Sigmoid colon (tissue), 4 donors: ENCODE data around the gene ZNF687.

Experiments used
- EP300 ChIP-seq, 4 donors: sonication (generic); formaldehyde crosslinking; IDR thresholded peaks; one replicate each; pipeline ENCODE4 v1.6.1; 2017; ENCODE audit warnings: antibody characterized with exemption in 4 of 4
- POLR2A ChIP-seq, 2 donors: fragments of 450-650 bp; IDR thresholded peaks; one replicate each; pipeline ENCODE4 v1.6.1; 2016; ENCODE audit warnings: antibody characterized with exemption in 2 of 2, mild to moderate bottlenecking in 2 of 2, moderate library complexity in 2 of 2
- POLR2AphosphoS5 ChIP-seq, 4 donors: sonication (generic); formaldehyde crosslinking; IDR thresholded peaks; one replicate each; pipeline ENCODE4 v1.6.1; 2017; ENCODE audit warnings: antibody characterized with exemption in 4 of 4
- TF ChIP-seq, protein P1 (sequence below), 4 experiments: fragments of 450-650 bp in 3 of 4; fragments of 200-600 bp in 1 of 4; IDR thresholded peaks; one replicate each; pipeline ENCODE4 v1.5.1; 2016 to 2019; ENCODE audit warnings: antibody characterized with exemption in 4 of 4, mild to moderate bottlenecking in 3 of 4, moderate library complexity in 2 of 4

- TF ChIP-seq POLR2A (IDR thresholded peaks at IDR 0.05) (no peak), EP300 (IDR thresholded peaks at IDR 0.05) (no peak), POLR2AphosphoS5 (IDR thresholded peaks at IDR 0.05) (no peak)
- TF ChIP-seq, protein P1, sequence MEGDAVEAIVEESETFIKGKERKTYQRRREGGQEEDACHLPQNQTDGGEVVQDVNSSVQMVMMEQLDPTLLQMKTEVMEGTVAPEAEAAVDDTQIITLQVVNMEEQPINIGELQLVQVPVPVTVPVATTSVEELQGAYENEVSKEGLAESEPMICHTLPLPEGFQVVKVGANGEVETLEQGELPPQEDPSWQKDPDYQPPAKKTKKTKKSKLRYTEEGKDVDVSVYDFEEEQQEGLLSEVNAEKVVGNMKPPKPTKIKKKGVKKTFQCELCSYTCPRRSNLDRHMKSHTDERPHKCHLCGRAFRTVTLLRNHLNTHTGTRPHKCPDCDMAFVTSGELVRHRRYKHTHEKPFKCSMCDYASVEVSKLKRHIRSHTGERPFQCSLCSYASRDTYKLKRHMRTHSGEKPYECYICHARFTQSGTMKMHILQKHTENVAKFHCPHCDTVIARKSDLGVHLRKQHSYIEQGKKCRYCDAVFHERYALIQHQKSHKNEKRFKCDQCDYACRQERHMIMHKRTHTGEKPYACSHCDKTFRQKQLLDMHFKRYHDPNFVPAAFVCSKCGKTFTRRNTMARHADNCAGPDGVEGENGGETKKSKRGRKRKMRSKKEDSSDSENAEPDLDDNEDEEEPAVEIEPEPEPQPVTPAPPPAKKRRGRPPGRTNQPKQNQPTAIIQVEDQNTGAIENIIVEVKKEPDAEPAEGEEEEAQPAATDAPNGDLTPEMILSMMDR (IDR thresholded peaks at IDR 0.05), result no peak
Observed at GRCh38 chr1:151293093-151293492, 11.0 kb downstream of the ZNF687 start.
